ENCODE measurements around the gene SF3B3. TPM values are rescaled to one million over a fixed set of nuclear protein-coding genes. Genes with fewer than 3 reads are reported as not detected.

Gene SF3B3
- total and polyA plus RNA-seq, 2 of the 13 experiments (the other 11 are each of a cell fraction or from before 2014, with no cell fraction given): 157 to 500 TPM

- TF ChIP-seq ZNF503 (CRISPR knock-in tag; IDR thresholded peaks at IDR 0.05) (peak; percentile 78), XBP1 (CRISPR knock-in tag; IDR thresholded peaks at IDR 0.05) (0 out of 2 replicates have a peak, but pooled peaks have one; percentile 70), GLI4 (CRISPR knock-in tag; IDR thresholded peaks at IDR 0.05; ENCODE audit: borderline replicate concordance) (no peak), ZNF205 (CRISPR knock-in tag; IDR thresholded peaks at IDR 0.05) (0 out of 2 replicates have a peak, but pooled peaks have one; percentile 30), ZNF619 (CRISPR knock-in tag; IDR thresholded peaks at IDR 0.05) (no peak), ZBTB46 (CRISPR knock-in tag; IDR thresholded peaks at IDR 0.05; ENCODE audit: borderline replicate concordance) (no peak), ZNF574 (CRISPR knock-in tag; IDR thresholded peaks at IDR 0.05) (peak; percentile 84), RERE (CRISPR knock-in tag; IDR thresholded peaks at IDR 0.05; ENCODE audit: low read depth) (no peak), SATB2 (CRISPR knock-in tag; IDR thresholded peaks at IDR 0.05) (peak; percentile 47; the same call in 1 of the 2 replicates), ZNF180 (CRISPR knock-in tag; IDR thresholded peaks at IDR 0.05; ENCODE audit: borderline replicate concordance, low read depth) (peak; percentile 69; the same call in 1 of the 2 replicates), ZNF230 (CRISPR knock-in tag; IDR thresholded peaks at IDR 0.05) (no peak), HMGXB4 (CRISPR knock-in tag; IDR thresholded peaks at IDR 0.05; ENCODE audit: borderline replicate concordance in 1 of 2, low read depth in 1 of 2) (peak; percentile 84 to 89)
These were observed at the start of gene SF3B3 (continued) for GRCh38 chr16:70523743-70524398.
